ENCODE data around the gene LTB. TPM values are rescaled to one million over a fixed set of nuclear protein-coding genes. Genes with fewer than 3 reads are reported as not detected.
A peak's percentile ranks its signal among the peaks of the same experiment; 100 is the strongest.

The LTB gene
- total and polyA plus RNA-seq, 9 of the 15 experiments (the other 6 are each of a cell fraction or from before 2014, with no cell fraction given), result 0.07 to 0.51 TPM; not detected in 7

DNA sequence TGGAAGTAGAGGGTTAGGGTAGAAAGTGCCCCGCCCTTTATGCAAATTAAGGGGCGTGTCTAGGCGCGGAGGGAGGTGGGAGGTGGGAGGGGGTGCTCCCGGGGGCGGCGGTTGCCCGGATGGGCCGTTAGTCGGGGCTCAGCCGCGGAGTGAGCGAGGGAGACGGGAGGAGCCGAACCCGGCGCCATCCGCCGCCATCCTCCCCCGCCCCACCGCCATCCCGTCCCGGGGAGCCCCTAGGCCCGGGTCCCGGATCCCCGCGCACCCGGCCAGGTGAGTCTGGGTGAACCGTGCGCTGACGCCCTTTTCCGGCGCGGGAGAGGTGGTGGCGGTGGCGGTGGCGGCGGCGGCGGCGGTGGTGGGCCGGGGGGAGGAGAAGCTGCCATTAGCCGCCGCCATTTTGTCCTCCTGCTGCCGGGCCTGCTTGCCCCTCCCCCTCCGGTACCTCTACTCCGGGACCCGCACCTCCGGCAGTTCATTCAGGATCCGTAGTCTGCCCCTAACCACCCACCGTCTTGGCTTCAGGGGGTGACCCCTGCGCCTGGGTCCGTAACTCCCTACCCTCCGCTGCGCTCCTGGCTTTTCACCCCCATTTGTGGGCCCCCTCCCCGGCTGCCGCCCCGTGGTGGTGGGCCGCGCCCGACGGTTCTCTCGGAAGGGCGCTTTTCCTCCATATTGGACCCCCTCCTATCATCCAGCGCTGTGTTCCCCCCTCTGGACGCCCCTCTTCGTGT lies 38.5 kb upstream of the LTB start, which contains the start of gene PRRC2A (continued):
- TF ChIP-seq, protein P1, sequence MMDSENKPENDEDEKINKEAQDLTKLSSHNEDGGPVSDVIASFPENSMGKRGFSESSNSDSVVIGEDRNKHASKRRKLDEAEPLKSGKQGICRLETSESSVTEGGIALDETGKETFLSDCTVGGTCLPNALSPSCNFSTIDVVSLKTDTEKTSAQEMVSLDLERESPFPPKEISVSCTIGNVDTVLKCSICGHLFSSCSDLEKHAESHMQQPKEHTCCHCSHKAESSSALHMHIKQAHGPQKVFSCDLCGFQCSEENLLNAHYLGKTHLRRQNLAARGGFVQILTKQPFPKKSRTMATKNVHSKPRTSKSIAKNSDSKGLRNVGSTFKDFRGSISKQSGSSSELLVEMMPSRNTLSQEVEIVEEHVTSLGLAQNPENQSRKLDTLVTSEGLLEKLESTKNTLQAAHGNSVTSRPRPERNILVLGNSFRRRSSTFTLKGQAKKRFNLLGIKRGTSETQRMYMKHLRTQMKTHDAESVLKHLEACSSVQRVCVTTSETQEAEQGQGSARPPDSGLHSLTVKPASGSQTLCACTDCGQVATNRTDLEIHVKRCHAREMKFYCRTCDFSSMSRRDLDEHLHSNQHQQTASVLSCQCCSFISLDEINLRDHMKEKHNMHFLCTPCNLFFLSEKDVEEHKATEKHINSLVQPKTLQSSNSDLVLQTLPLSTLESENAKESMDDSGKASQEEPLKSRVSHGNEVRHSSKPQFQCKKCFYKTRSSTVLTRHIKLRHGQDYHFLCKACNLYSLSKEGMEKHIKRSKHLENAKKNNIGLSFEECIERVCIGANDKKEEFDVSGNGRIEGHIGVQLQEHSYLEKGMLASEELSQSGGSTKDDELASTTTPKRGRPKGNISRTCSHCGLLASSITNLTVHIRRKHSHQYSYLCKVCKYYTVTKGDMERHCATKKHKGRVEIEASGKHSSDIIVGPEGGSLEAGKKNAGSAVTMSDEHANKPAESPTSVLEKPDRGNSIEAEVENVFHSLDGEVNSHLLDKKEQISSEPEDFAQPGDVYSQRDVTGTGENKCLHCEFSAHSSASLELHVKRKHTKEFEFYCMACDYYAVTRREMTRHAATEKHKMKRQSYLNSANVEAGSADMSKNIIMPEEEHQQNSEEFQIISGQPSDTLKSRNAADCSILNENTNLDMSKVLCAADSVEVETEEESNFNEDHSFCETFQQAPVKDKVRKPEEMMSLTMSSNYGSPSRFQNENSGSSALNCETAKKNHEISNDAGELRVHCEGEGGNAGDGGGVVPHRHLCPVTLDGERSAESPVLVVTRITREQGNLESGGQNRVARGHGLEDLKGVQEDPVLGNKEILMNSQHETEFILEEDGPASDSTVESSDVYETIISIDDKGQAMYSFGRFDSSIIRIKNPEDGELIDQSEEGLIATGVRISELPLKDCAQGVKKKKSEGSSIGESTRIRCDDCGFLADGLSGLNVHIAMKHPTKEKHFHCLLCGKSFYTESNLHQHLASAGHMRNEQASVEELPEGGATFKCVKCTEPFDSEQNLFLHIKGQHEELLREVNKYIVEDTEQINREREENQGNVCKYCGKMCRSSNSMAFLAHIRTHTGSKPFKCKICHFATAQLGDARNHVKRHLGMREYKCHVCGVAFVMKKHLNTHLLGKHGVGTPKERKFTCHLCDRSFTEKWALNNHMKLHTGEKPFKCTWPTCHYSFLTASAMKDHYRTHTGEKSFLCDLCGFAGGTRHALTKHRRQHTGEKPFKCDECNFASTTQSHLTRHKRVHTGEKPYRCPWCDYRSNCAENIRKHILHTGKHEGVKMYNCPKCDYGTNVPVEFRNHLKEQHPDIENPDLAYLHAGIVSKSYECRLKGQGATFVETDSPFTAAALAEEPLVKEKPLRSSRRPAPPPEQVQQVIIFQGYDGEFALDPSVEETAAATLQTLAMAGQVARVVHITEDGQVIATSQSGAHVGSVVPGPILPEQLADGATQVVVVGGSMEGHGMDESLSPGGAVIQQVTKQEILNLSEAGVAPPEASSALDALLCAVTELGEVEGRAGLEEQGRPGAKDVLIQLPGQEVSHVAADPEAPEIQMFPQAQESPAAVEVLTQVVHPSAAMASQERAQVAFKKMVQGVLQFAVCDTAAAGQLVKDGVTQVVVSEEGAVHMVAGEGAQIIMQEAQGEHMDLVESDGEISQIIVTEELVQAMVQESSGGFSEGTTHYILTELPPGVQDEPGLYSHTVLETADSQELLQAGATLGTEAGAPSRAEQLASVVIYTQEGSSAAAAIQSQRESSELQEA (IDR thresholded peaks at IDR 0.05; ENCODE audit: low read depth), result peak; percentile 66
- TF ChIP-seq, protein P2, sequence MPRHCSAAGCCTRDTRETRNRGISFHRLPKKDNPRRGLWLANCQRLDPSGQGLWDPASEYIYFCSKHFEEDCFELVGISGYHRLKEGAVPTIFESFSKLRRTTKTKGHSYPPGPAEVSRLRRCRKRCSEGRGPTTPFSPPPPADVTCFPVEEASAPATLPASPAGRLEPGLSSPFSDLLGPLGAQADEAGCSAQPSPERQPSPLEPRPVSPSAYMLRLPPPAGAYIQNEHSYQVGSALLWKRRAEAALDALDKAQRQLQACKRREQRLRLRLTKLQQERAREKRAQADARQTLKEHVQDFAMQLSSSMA (CRISPR knock-in tag; IDR thresholded peaks at IDR 0.05), result peak; percentile 68; the same call in 1 of the 2 replicates
- TF ChIP-seq, protein P3, sequence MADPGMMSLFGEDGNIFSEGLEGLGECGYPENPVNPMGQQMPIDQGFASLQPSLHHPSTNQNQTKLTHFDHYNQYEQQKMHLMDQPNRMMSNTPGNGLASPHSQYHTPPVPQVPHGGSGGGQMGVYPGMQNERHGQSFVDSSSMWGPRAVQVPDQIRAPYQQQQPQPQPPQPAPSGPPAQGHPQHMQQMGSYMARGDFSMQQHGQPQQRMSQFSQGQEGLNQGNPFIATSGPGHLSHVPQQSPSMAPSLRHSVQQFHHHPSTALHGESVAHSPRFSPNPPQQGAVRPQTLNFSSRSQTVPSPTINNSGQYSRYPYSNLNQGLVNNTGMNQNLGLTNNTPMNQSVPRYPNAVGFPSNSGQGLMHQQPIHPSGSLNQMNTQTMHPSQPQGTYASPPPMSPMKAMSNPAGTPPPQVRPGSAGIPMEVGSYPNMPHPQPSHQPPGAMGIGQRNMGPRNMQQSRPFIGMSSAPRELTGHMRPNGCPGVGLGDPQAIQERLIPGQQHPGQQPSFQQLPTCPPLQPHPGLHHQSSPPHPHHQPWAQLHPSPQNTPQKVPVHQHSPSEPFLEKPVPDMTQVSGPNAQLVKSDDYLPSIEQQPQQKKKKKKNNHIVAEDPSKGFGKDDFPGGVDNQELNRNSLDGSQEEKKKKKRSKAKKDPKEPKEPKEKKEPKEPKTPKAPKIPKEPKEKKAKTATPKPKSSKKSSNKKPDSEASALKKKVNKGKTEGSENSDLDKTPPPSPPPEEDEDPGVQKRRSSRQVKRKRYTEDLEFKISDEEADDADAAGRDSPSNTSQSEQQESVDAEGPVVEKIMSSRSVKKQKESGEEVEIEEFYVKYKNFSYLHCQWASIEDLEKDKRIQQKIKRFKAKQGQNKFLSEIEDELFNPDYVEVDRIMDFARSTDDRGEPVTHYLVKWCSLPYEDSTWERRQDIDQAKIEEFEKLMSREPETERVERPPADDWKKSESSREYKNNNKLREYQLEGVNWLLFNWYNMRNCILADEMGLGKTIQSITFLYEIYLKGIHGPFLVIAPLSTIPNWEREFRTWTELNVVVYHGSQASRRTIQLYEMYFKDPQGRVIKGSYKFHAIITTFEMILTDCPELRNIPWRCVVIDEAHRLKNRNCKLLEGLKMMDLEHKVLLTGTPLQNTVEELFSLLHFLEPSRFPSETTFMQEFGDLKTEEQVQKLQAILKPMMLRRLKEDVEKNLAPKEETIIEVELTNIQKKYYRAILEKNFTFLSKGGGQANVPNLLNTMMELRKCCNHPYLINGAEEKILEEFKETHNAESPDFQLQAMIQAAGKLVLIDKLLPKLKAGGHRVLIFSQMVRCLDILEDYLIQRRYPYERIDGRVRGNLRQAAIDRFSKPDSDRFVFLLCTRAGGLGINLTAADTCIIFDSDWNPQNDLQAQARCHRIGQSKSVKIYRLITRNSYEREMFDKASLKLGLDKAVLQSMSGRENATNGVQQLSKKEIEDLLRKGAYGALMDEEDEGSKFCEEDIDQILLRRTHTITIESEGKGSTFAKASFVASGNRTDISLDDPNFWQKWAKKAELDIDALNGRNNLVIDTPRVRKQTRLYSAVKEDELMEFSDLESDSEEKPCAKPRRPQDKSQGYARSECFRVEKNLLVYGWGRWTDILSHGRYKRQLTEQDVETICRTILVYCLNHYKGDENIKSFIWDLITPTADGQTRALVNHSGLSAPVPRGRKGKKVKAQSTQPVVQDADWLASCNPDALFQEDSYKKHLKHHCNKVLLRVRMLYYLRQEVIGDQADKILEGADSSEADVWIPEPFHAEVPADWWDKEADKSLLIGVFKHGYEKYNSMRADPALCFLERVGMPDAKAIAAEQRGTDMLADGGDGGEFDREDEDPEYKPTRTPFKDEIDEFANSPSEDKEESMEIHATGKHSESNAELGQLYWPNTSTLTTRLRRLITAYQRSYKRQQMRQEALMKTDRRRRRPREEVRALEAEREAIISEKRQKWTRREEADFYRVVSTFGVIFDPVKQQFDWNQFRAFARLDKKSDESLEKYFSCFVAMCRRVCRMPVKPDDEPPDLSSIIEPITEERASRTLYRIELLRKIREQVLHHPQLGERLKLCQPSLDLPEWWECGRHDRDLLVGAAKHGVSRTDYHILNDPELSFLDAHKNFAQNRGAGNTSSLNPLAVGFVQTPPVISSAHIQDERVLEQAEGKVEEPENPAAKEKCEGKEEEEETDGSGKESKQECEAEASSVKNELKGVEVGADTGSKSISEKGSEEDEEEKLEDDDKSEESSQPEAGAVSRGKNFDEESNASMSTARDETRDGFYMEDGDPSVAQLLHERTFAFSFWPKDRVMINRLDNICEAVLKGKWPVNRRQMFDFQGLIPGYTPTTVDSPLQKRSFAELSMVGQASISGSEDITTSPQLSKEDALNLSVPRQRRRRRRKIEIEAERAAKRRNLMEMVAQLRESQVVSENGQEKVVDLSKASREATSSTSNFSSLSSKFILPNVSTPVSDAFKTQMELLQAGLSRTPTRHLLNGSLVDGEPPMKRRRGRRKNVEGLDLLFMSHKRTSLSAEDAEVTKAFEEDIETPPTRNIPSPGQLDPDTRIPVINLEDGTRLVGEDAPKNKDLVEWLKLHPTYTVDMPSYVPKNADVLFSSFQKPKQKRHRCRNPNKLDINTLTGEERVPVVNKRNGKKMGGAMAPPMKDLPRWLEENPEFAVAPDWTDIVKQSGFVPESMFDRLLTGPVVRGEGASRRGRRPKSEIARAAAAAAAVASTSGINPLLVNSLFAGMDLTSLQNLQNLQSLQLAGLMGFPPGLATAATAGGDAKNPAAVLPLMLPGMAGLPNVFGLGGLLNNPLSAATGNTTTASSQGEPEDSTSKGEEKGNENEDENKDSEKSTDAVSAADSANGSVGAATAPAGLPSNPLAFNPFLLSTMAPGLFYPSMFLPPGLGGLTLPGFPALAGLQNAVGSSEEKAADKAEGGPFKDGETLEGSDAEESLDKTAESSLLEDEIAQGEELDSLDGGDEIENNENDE (IDR thresholded peaks at IDR 0.05; ENCODE audit: low read depth, low read length), result no peak
- TF ChIP-seq TCF7L2 (IDR thresholded peaks at IDR 0.05; ENCODE audit: low read depth, low read length) (no peak), RB1 (IDR thresholded peaks at IDR 0.05; ENCODE audit: low read depth) (peak; percentile 86), E2F3 (CRISPR knock-in tag; IDR thresholded peaks at IDR 0.05) (0 out of 2 replicates have a peak, but pooled peaks have one; percentile 10)

All from K562 (cell line).